NCI-H2196 (cell line): ENCODE measurements around the gene PPIB.

Experiments
- DNase-seq: peaks from one replicate; lab custom pipeline; 2025; ENCODE audit not compliant: unreplicated experiment; lab: John Stamatoyannopoulos, UW

Gene PPIB

DNA sequence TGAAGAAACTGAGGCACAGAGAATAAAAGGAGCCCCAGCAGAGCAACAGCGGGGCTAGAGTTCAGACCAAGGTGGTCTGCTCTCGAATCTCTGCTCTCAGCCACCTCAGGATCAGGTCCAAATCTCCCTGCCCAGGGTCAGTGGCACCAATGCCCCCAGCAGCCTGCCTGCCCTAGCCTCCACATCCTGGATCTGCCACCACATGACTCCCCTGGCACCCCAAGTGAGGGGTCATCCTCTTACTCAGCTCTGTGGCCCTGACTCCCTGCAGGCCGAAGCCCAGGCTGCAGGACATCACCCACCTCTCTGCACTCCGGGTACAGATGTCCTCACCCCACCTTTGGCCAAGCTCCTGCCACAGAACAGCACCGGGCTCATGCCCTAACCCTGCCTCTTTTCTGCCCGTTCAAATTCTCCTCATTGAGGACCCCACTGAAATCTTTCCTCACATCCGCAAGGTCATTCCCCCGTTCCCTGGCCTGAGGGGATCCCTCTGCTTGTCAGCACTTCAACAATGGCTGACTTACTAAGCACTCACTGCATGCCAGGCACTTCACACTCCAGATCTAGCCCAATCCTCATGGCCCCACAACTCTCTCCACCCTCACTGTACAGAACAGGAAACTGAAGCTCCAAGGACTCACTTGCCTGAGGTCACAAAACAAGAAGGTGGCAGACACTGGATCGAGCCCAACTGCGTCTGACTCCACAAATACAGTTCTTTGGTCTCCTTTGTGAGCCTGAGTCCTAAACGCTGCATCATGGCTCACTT lies 4.3 kb downstream of the PPIB start:
- DNase-seq, result no peak

DNA sequence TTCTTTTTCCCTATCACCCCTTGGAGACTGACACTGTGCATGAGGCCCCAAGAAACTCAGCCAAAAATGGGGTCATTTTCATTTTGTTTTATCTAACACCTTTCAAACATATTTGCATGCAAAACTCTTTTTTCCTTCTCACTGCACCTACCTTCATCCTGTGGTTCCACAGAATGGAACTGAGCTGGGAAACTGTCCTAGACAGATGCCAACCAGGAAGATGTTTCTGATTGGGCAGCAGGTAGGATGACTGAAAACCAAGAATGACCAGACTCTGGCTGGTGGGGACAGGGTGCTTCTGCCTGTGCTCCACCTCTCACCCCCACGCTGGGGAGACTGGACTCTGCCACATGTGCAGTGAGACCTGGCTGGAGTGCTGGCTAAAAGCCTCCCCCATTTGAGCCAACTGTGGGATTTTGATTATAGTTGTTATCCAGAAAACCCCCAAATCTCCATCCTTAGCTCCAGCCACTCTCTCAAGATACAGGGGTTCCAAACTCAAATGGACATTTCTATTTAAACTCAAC lies 5.2 kb downstream of the PPIB start:
- no peak for DNase-seq

GRCh38 chr15:64156652-64157331 lies 6.0 kb downstream of the PPIB start:
- DNase-seq, result no peak

GRCh38 chr15:64155802-64156651 lies 6.8 kb downstream of the PPIB start:
- no peak for DNase-seq

DNA sequence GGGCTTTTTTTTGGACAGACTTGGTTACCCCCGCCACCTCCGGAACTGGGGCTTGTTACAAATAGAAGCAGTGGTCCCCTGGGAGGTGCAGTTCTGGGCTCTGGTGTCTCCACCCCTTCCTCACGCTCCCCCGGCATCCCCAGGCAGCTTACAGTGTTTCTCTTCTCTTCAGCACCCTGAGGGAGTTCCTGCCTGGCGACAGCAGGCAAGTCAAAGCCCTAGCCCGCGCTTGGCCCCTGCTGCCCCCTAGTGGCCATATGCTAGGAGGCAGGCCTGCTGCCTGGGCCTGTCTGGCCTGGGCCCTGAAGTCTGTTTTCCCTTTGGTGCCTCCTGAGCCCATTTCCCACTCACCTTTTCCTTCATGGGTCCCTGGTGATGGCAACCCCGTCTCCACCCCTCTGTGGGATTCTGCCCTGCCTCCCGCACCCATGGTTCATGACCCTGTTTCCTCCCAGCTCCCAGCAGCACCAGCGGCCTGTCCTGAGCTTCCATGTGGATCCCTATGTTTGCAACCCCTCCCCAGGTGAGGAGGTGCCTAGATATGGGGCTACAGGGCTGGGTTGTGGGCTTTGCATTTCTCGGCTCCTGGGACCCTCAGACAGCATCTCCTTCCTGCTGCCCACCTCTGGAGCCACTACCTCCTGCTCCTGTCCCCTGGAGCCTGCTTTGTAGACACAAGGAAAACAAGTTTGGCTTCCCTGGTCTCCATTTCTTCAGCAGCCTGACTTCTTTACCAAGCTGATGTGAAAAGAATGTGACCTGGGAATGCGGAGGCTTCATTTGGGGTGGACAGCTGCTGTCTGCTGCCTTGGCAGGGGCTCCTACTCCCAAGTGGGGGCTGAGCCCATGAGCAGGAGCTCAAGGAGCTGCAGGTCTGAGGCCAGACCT lies 9.1 kb downstream of the PPIB start:
- DNase-seq, result peak; percentile 73

GRCh38 chr15:64152507-64153387 lies 10.1 kb downstream of the PPIB start:
- no peak for DNase-seq

DNA sequence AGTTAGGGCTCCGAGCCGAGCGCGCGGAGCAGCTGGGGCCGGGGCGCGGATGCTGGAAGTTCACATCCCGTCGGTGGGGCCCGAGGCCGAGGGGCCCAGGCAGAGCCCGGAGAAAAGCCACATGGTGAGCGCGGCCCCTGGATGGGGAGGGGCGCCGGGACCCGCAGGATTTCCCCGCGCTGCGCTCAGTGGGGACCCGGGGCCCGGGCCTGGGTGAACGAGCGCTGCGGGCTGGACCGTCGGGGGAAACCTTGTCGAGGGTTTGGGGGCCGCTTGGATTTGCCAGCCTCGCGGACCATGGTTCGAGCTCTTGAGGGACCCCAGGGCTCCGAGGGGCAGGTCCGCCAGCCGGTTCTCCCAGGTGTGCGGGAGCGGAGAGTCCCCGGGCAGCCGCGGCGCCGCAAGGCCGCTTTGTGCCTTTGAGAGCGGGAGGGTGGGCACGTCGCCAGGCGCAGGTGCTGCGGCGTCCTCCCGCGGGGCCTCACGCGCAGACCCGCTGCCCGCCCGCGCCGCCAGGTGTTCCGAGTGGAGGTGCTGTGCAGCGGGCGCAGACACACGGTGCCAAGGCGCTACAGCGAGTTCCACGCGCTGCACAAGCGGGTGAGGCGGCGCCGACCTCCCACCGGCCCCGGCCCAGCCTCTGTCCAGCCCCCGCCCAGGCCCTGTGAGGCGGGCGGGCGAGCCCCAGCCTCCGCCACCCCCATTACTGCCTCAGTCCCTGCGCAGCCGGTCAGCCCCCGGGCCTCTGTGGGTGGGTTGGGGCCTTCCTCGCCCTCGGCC lies 10.9 kb downstream of the PPIB start, which contains the start of gene SNX22:
Gene SNX22 (plus strand): TSS at position 5 of the 780 bp plus-strand sequence. CDS start 45 bp downstream, at position 50.
- no peak for DNase-seq

DNA sequence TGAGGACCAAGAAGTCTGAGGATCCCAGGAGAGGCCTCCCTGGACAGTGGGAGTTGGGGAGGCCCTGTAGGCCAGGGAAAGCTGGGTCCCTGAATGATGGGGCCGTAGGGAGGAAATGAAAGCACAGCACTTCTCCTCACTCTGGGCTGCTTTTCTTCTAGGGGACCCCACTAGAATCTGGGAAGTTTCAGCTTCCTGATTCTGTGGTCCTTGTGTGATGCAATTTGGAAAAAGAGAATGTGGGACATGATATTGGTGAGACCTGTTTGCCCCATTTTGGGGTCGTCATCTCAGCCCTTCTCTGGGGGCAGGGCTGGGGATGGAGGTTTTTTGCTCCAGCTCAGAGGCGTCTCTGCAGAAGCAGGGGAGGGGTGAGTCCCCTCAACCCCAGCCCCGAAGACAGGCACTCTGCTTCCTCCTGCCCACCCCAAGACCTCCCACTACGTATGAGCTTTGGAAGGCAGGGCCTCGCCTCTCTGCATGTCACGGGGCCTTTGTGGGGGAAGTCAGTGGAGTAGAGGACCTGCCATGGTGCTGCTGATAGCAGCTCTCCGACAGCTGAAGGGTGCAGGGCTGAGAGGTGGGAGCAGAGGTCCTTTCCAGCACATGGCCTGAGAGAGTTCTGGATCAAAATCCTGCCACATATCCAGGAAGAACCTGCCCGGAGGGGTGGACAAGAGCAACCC lies 12.8 kb downstream of the PPIB start:
- DNase-seq, result no peak

DNA sequence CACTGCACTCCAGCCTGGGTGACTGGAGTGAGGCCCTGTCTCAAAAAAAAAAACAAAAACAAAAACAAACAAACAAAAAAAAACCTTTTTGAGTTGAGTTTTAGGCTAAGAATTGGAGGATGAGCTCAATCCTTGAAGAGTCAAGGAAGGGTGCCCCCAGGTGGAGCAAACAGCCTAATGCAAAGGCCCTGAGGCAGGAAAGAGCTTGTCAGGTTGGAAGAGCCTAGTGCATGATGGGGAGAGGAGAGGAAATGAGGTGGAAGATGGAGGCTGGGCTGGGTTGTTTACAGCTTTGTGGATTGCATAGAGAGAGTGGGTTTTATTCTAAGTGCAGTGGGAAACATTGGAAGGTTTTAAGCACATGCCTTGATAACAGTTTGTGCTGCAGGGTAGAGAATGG lies 13.4 kb downstream of the PPIB start:
- peak; percentile 6 for DNase-seq

DNA sequence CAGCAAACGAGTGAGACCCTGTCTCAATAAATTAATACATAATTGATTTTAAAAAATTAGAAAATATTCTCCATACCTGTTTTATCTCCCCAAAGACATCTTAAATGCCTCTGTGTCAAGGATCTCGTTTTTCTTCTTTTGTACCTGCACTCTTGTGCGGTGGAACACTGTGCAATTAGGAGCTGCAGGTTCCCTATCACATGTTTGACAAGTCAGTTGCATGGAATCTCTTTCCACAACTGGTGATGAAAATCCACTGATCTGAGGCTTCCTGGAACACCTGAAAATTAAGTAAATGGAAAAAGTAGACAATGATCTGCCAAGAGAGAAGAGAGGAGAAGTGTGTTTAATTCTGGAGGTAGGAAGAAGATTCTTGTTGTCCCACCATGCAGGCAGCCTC lies 14.2 kb downstream of the PPIB start:
- no peak for DNase-seq

GRCh38 chr15:64148168-64148567 lies 14.7 kb downstream of the PPIB start:
- DNase-seq, result no peak

DNA sequence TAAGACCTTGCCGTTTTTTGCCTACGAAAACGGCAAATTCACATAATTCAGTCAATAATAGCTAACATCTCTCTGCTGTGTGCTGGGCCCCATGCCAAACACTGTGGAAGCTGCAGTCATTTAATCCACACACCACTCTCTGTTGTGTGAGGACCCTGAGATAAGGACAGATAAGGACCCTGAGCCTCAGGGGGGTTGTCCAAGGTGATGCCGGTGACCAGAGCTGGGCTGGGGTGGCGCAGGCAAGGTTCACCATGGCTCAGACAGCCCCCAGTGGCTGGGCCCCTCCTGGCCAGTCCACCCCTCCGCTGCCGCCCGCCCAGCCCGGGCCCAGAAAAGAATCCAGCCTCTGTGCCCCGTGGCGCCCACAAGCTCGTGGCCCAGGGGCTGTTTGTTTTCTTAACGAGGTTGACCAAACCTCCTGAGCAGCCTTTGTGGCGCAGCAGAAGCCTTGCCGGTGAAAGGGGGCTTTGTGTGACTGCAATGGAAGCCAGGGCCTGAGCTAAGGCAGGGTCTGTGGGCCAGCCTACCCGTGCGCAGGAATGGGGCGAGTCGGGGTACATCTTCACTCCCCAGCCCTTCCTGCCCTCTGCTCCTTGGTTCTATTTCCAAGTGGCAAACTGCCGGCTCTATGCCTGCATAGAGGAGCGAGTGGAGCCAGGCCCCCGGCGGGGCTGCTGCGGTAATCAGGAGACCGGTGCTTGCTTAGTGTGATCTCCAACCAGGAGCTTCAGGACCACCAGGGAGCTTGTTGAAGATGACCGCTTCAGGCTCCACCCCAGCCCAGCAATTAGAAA lies 15.7 kb downstream of the PPIB start:
- no peak for DNase-seq

DNA sequence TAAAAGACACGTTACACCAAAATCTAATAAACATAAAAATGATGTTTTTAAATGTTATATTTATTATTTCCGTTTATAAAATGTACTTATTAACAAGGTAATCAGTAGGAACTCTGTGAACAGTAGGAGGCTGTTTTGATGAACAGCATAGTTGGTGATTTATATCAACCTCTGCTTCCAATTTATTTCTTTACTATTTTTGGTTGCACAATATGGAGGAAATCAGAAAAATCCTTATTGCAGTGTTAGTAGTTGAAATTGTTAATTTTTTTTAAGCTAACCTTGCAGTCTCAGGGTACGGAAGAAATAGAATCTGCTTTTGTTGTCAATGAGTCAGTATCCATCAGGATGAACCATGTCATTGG lies 16.3 kb downstream of the PPIB start:
- DNase-seq, result no peak

DNA sequence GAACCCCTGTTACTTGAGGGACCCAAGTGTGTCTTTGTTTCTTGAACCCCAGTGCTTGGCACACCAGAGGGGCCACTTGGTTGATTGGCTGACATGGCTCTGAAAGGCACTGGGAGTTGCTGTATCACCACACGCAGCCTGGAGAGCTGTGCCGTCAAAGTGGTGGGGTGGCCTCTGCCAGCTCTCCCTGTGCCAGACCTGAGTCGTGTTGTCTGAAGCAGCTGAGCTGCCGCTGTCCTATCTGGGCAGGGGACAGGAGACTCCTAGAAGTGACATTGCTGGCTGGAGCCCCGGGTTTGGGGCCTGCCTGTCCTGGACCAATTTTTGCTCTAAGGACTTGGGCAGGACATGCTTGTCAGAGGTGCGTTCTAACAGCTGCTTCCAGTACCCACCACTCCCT lies 16.8 kb downstream of the PPIB start:
- DNase-seq, result no peak

DNA sequence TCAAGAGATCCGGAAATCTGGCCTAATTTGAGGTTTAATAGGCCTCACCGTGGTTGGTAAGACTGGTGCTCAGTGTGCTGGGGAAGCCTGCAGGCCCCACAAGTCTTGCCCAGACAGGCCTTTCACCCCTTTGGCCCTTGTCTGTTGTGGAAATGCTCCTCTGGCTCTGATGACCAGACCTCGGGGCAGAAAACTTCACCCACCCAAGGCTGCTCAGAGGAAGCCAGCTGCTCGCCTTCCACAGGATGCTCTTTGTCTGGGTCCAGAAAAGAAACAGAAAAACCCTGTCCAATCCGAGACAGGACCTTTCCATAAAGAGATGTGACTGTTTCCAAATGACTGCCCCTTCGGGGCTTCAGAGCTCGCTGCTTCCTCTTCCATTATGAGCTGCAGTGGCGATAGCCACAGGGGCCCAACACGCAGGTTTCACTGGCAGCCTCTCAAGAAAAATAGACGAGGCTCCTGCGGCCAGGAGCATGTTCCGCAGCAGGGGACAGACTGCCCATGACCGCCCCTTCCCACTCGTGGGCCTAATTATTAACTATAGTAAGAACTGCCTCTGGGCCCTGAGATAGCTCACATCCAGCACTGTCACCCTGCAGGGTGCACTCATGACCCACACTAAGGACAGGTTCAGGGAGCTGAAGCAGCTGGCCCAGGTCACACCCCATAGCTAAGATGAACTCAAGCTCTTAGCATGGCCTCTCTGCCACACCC lies 18.1 kb downstream of the PPIB start:
- no peak for DNase-seq

GRCh38 chr15:64144192-64144564 lies 18.6 kb downstream of the PPIB start:
- no peak for DNase-seq

DNA sequence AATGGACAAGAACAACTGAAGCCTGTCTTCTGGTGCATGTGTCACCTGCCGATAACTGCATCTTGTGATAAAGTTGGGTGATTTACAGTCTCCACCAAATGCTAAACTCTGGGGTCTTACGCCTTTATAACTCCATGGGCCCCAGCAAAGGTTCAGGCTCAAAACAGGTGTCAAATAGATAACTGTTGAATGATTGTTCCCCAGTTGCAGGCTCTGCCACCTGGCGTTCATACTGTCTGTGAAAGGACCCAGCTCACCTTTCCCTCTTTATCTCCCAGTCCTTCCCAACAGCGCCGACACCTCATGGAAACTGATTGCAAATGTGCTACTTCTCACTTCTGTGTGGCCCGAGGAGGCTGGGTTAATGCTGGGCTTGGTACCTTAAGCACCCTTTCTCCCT lies 19.5 kb downstream of the PPIB start:
- no peak for DNase-seq
